H9 (cell line): ENCODE measurements around the gene RERG. TPM values are rescaled to one million over a fixed set of nuclear protein-coding genes. Genes with fewer than 3 reads are reported as not detected.

Source experiments
- DNase-seq: peaks from one replicate; pipeline ENCODE4 v3.0.0-alpha.2; 2017
- H2AFZ ChIP-seq: one replicate; pipeline ENCODE4 v1.6.1; 2013; ENCODE audit warnings: mild to moderate bottlenecking, low read length, control low read depth, moderate library complexity
- H2AK5ac ChIP-seq: 2 replicates; pipeline ENCODE4 v1.6.1; 2013; ENCODE audit warnings: low read length, control low read depth, mixed read lengths; ENCODE audit not compliant: insufficient read length
- H2BK120ac ChIP-seq: one replicate; pipeline ENCODE4 v1.6.1; 2013; ENCODE audit warnings: low read depth, mild to moderate bottlenecking, low read length, control low read depth, inconsistent platforms; ENCODE audit not compliant: poor library complexity, severe bottlenecking
- H2BK12ac ChIP-seq: 2 replicates; pipeline ENCODE4 v1.6.1; 2013; ENCODE audit warnings: low read length, control low read depth, mixed read lengths, low read depth; ENCODE audit not compliant: insufficient read length
- H2BK15ac ChIP-seq: 2 replicates; pipeline ENCODE4 v1.6.1; 2013; ENCODE audit warnings: low read depth, low read length, control low read depth
- H2BK20ac ChIP-seq: one replicate; pipeline ENCODE4 v1.6.1; 2013; ENCODE audit warnings: low read depth, mild to moderate bottlenecking, low read length, control low read depth, inconsistent platforms; ENCODE audit not compliant: poor library complexity, severe bottlenecking
- H2BK5ac ChIP-seq: 2 replicates; pipeline ENCODE4 v1.6.1; 2013; ENCODE audit warnings: low read length, control low read depth, mixed read lengths; ENCODE audit not compliant: insufficient read length
- H3K14ac ChIP-seq: 2 replicates; pipeline ENCODE4 v1.6.1; 2013; ENCODE audit warnings: low read length, control low read depth; ENCODE audit not compliant: insufficient read depth
- H3K18ac ChIP-seq: 2 replicates; pipeline ENCODE4 v1.6.1; 2013; ENCODE audit warnings: low read depth, mild to moderate bottlenecking, mixed read lengths, low read length, control low read depth; ENCODE audit not compliant: insufficient read length
- H3K23ac ChIP-seq: 2 replicates; pipeline ENCODE4 v1.6.1; 2013; ENCODE audit warnings: low read length, control low read depth, mixed read lengths, low read depth; ENCODE audit not compliant: insufficient read length
- H3K23me2 ChIP-seq: 2 replicates; pipeline ENCODE4 v1.6.1; 2013; ENCODE audit warnings: low read depth, mild to moderate bottlenecking, mixed read lengths, low read length, control low read depth; ENCODE audit not compliant: insufficient read length, poor library complexity, severe bottlenecking
- H3K27ac ChIP-seq: 2 replicates; pipeline ENCODE4 v1.5.1; 2013; ENCODE audit warnings: low read length, control low read depth, mixed read lengths, low read depth; ENCODE audit not compliant: insufficient read length
- H3K27me3 ChIP-seq: 2 replicates; pipeline ENCODE4 v1.6.1; 2013; ENCODE audit warnings: low read length, control low read depth, inconsistent platforms; ENCODE audit not compliant: insufficient read depth
- H3K4ac ChIP-seq: 2 replicates; pipeline ENCODE4 v1.6.1; 2013; ENCODE audit warnings: low read depth, mild to moderate bottlenecking, control low read depth, inconsistent platforms, low read length, moderate library complexity
- H3K4me1 ChIP-seq: 2 replicates; pipeline ENCODE4 v1.6.1; 2013; ENCODE audit warnings: low read length, control low read depth, inconsistent platforms; ENCODE audit not compliant: insufficient read depth
- H3K4me2 ChIP-seq: 2 replicates; pipeline ENCODE4 v1.6.1; 2013; ENCODE audit warnings: low read length, control low read depth, mixed read lengths; ENCODE audit not compliant: insufficient read length, insufficient read depth
- H3K56ac ChIP-seq: 2 replicates; pipeline ENCODE4 v1.6.1; 2013; ENCODE audit warnings: low read depth, mild to moderate bottlenecking, mixed read lengths, low read length, control low read depth; ENCODE audit not compliant: insufficient read length
- H3K79me1 ChIP-seq: 2 replicates; pipeline ENCODE4 v1.6.1; 2013; ENCODE audit warnings: low read depth, mild to moderate bottlenecking, moderate library complexity, low read length, control low read depth, inconsistent platforms; ENCODE audit not compliant: insufficient read depth, poor library complexity, severe bottlenecking
- H3K79me2 ChIP-seq: 2 replicates; pipeline ENCODE4 v1.6.1; 2013; ENCODE audit warnings: low read length, control low read depth, inconsistent platforms; ENCODE audit not compliant: insufficient read depth
- H3K9ac ChIP-seq: 2 replicates; pipeline ENCODE4 v1.6.1; 2013; ENCODE audit warnings: low read length, control low read depth, mixed read lengths; ENCODE audit not compliant: insufficient read length; ENCODE audit errors: extremely low read depth
- H3K9me3 ChIP-seq: one replicate; pipeline ENCODE4 v1.6.1; 2013; ENCODE audit warnings: low read depth, low read length, inconsistent platforms; ENCODE audit not compliant: control insufficient read depth
- H3T11ph ChIP-seq: one replicate; pipeline ENCODE4 v1.6.1; 2013; ENCODE audit warnings: mild to moderate bottlenecking, low read length, control low read depth, inconsistent platforms
- H4K20me1 ChIP-seq: one replicate; pipeline ENCODE4 v1.6.1; 2013; ENCODE audit not compliant: control insufficient read depth, insufficient read length, insufficient read depth
- H4K5ac ChIP-seq: 2 replicates; pipeline ENCODE4 v1.6.1; 2013; ENCODE audit warnings: low read depth, mild to moderate bottlenecking, mixed read lengths, low read length, control low read depth; ENCODE audit not compliant: insufficient read length
- H4K8ac ChIP-seq: replicated peaks from 2 replicates; pipeline ENCODE4 v1.6.1; 2013; ENCODE audit warnings: low read length, control low read depth, mixed read lengths, low read depth; ENCODE audit not compliant: insufficient read length
- H4K91ac ChIP-seq: 2 replicates; pipeline ENCODE4 v1.6.1; 2013; ENCODE audit warnings: low read depth, mild to moderate bottlenecking, moderate library complexity, mixed read lengths, low read length, control low read depth; ENCODE audit not compliant: insufficient read length
- H3K27ac Mint-ChIP-seq, 3 experiments: 2 replicates in 2 of 3; 3 replicates in 1 of 3; pipeline ENCODE4 v1.8.0; 2020 to 2021; ENCODE audit warnings: mixed read lengths in 3 of 3, mild to moderate bottlenecking in 1 of 3, moderate library complexity in 1 of 3
- H3K27me3 Mint-ChIP-seq: 2 replicates; pipeline ENCODE4 v1.8.0; 2021; ENCODE audit warnings: low read depth, mild to moderate bottlenecking, moderate library complexity, mixed read lengths
- H3K36me3 Mint-ChIP-seq, 3 experiments: 2 replicates in 2 of 3; 3 replicates in 1 of 3; pipeline ENCODE4 v1.8.0; 2020 to 2021; ENCODE audit warnings: low read depth in 3 of 3, mixed read lengths in 3 of 3; ENCODE audit not compliant: insufficient read depth in 1 of 3
- H3K4me1 Mint-ChIP-seq, 2 experiments: 2 replicates each; pipeline ENCODE4 v1.8.0; 2020; ENCODE audit warnings: mixed read lengths in 2 of 2
- H3K4me3 Mint-ChIP-seq, 2 experiments: 2 replicates in 1 of 2; 3 replicates in 1 of 2; pipeline ENCODE4 v1.8.0; 2020 to 2021; ENCODE audit warnings: mild to moderate bottlenecking in 2 of 2, mixed read lengths in 2 of 2, moderate library complexity in 1 of 2
- H3K9me3 Mint-ChIP-seq, 2 experiments: 2 replicates in 1 of 2; 3 replicates in 1 of 2; pipeline ENCODE4 v1.8.0; 2020; ENCODE audit warnings: mild to moderate bottlenecking in 2 of 2, mixed read lengths in 2 of 2, moderate library complexity in 1 of 2
- CTCF ChIP-seq: fragments of 200-600 bp; sonication (generic); conservative IDR thresholded peaks from 3 replicates; pipeline ENCODE4 v1.8.0; 2021; ENCODE audit warnings: antibody characterized with exemption, mild to moderate bottlenecking
- WGBS: extraction: QIAGEN DNeasy Blood & Tissue Kit; methylation state at CpG from one replicate; pipeline ENCODE4 v1.1.7; 2013; ENCODE audit warnings: missing lambda C conversion rate, low lambda C conversion rate, mixed read lengths; ENCODE audit not compliant: insufficient read length; ENCODE audit errors: extremely low coverage; 5-methylcytosine and 5-hydroxymethylcytosine counted together
- total RNA-seq: library from RNA; stranded (reverse); gene quantifications from 2 replicates; pipeline ENCODE4 v1.2.1, GENCODE V29; 2021

Gene RERG
- total RNA-seq, 1 experiment from 2014 or later: not detected

DNA sequence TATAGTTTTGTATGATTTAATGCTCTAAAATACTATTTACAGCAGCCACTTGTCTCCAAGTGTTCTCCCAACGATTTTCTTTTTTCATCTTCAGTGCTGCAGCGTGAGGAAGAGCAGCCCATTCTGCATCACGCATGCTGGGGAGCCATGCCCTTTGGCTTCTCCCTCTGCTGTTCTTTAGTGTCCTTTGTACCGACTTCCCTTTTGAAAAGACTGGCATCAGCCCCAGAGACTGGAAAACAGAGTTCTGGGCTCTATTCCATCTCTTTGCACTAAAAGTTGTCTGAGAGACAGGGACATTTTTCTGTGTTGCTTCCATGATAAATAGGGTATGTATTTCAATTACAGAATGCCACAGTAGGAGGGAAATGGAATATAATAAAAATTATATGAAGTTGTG, 105.1 kb downstream of the RERG start:
- Histone ChIP-seq H3K9me3 (no peaks in the 10 kb centered on the region), H3K4ac (no peak overlapping the region), H3K79me1 (no peaks in the 10 kb centered on the region), H2BK15ac (no peak overlapping the region), H3K23me2 (no peaks in the 10 kb centered on the region), H2AK5ac (no peak overlapping the region), H3K79me2 (no peaks in the 10 kb centered on the region), H2BK20ac (no peak overlapping the region), H4K5ac (no peak overlapping the region), H2BK120ac (no peak overlapping the region), H4K20me1 (no peaks in the 10 kb centered on the region), H2BK5ac (no peak overlapping the region), H3K56ac (no peak overlapping the region), H3K14ac (no peak overlapping the region), H3K18ac (no peak overlapping the region), H3K4me2 (no peak overlapping the region), H3K27ac (no peak overlapping the region), H3K23ac (no peak overlapping the region), H3K4me1 (no peaks in the 10 kb centered on the region), H2BK12ac (no peak overlapping the region), H3T11ph (no peak overlapping the region), H3K27me3 (no peaks in the 10 kb centered on the region), H4K91ac (no peak overlapping the region), H4K8ac (no peak overlapping the region), H2AFZ (no peak overlapping the region), H3K9ac (no peak overlapping the region)
- H3K4me1 Mint-ChIP-seq: no peaks in the 10 kb centered on the region
- H3K27me3 Mint-ChIP-seq: no peaks in the 10 kb centered on the region
- H3K9me3 Mint-ChIP-seq: no peaks in the 10 kb centered on the region
- no peak for TF ChIP-seq CTCF
- DNase-seq: no peak
- no peaks in the 10 kb centered on the region for H3K36me3 Mint-ChIP-seq
- H3K27ac Mint-ChIP-seq: no peak overlapping the region
- WGBS: no CpG with 5 or more reads among the region's 4 CpGs
- H3K4me3 Mint-ChIP-seq: no peak overlapping the region
